ENCODE measurements around the gene HNRNPDL. TPM values are rescaled to one million over a fixed set of nuclear protein-coding genes. Genes with fewer than 3 reads are reported as not detected.

Gene HNRNPDL
- total and polyA plus RNA-seq, 2 of the 13 experiments (the other 11 are each of a cell fraction or from before 2014, with no cell fraction given): 167 to 414 TPM

DNA sequence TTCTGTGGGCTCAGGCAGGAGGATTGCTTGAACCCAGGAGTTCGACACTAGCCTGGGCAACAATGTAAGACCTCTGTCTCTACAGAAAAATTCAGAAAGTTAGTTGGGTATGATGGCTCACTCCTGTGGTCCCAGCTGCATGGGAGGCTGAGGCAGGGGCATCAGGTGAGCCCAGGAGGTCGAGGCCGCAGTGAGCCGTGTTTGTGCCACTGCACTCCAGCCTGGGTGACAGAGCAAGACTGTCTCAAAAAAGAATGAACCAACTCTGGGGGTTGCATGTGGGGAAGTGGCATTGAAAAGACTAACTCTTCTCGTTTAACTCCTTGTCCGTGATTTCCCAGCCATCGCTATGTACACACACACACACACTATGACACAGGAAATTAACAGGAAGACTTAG is 27.0 kb upstream of the HNRNPDL start:
- intact Hi-C loops (cut with micrococcal nuclease; ENCODE audit: unreplicated experiment): no loop called here
- DNase-seq (ENCODE audit: low spot score) (no peak), FAIRE-seq (no peak), ATAC-seq (no peak)
- in situ Hi-C loops (cut with HindIII; ENCODE audit: extremely low pct_ligation_motif_present, low pct_unique_long_range_greater_than_20kb): no loop called here
- Histone ChIP-seq H3K4me1 (ENCODE audit: insufficient read depth, low read length) (no peaks in the 10 kb centered on the region), H3K79me2 (ENCODE audit: insufficient read depth, low read length) (no peaks in the 10 kb centered on the region), H2AFZ (ENCODE audit: low read length) (no peak overlapping the region), H3K4me3 (replicated peaks in 1 of 3; ENCODE audit: insufficient read depth in 1 of 3, low read depth in 2 of 3, low read length in 3 of 3) (no peak overlapping the region), H3K9ac (ENCODE audit: insufficient read depth, low read depth, low read length) (no peak overlapping the region), H4K20me1 (ENCODE audit: insufficient read depth, low read length) (no peaks in the 10 kb centered on the region), H3K36me3 (replicated peaks in 1 of 2; ENCODE audit: control insufficient read depth in 1 of 2, insufficient read depth in 2 of 2, low read length in 2 of 2) (peaks cover 11 to 56% of the 10 kb centered on the region in 2 experiments; a peak in 4 of 5 replicates), H3K27ac (ENCODE audit: extremely low read length, insufficient read depth, low read length) (no peak overlapping the region), H3K4me2 (ENCODE audit: low read depth, low read length) (no peak overlapping the region), H3K9me3 (ENCODE audit: low read length) (no peaks in the 10 kb centered on the region), H3K27me3 (ENCODE audit: control insufficient read depth in 1 of 2, insufficient read depth in 2 of 2, low read length in 2 of 2) (no peaks in the 10 kb centered on the region)
- BruUV-seq (replicated peaks): no TSS peak
- no peak for TF ChIP-seq ZNF788 (CRISPR knock-in tag; IDR thresholded peaks at IDR 0.05; ENCODE audit: borderline replicate concordance)
- TF ChIP-seq ZNF12 (CRISPR knock-in tag; IDR thresholded peaks at IDR 0.05): no peak
- WGBS (ENCODE audit: low lambda C conversion rate): 95% methylated on average over 6 of the region's 7 CpGs
- CTCF ChIA-PET (ENCODE audit: low intra/inter-chr PET ratio, low total read pairs): no interaction called here
- POLR2A ChIA-PET: no interaction called here

DNA sequence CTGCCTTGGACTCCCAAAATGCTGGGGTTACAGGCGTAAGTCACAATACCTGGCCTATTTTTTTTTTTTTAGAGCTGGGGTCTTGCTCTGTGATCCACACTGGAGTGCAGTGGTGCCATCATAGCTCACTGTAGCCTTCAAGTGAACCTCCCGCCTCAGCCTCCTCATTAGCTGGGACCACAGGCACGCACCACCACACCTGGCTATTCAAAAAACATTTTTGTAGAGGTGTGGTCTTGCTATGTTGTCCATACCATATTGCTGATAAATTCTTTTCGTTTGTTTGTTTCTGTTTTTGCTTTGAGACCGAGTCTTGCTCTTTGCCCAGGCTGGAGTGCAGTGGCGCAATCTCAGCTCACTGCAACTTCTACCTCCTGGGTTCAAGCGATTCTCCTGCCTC is 21.8 kb upstream of the HNRNPDL start:
- H3K4me2 ChIP-seq (ENCODE audit: low read depth, low read length): no peak overlapping the region
- intact Hi-C loops (cut with micrococcal nuclease; ENCODE audit: unreplicated experiment): no loop called here
- ChIA-PET POLR2A (no interaction called here), CTCF (ENCODE audit: low intra/inter-chr PET ratio, low total read pairs) (no interaction called here)
- H3K27ac ChIP-seq (ENCODE audit: extremely low read length, insufficient read depth, low read length): no peak overlapping the region
- DNase-seq (ENCODE audit: low spot score): no peak
- FAIRE-seq: no peak
- in situ Hi-C loops (cut with HindIII; ENCODE audit: extremely low pct_ligation_motif_present, low pct_unique_long_range_greater_than_20kb): no loop called here
- 97% methylated on average over 7 of the region's 7 CpGs for WGBS (ENCODE audit: low lambda C conversion rate)
- peaks cover 12 to 62% of the 10 kb centered on the region in 2 experiments for H3K36me3 ChIP-seq (replicated peaks in 1 of 2; ENCODE audit: control insufficient read depth in 1 of 2, insufficient read depth in 2 of 2, low read length in 2 of 2)
- no TSS peak for BruUV-seq (replicated peaks)
- H4K20me1 ChIP-seq (ENCODE audit: insufficient read depth, low read length): no peaks in the 10 kb centered on the region
- no peaks in the 10 kb centered on the region for H3K27me3 ChIP-seq (ENCODE audit: control insufficient read depth in 1 of 2, insufficient read depth in 2 of 2, low read length in 2 of 2)
- no peaks in the 10 kb centered on the region for H3K4me1 ChIP-seq (ENCODE audit: insufficient read depth, low read length)
- no peak overlapping the region for H3K9ac ChIP-seq (ENCODE audit: insufficient read depth, low read depth, low read length)
- H3K4me3 ChIP-seq (replicated peaks in 1 of 3; ENCODE audit: insufficient read depth in 1 of 3, low read depth in 2 of 3, low read length in 3 of 3): no peak overlapping the region
- H2AFZ ChIP-seq (ENCODE audit: low read length): no peak overlapping the region
- no peaks in the 10 kb centered on the region for H3K9me3 ChIP-seq (ENCODE audit: low read length)
- no peak for ATAC-seq
- H3K79me2 ChIP-seq (ENCODE audit: insufficient read depth, low read length): peaks cover 5% of the 10 kb centered on the region
- TF ChIP-seq RARA (CRISPR knock-in tag; IDR thresholded peaks at IDR 0.05) (no peak), ZUFSP (CRISPR knock-in tag; IDR thresholded peaks at IDR 0.05; ENCODE audit: borderline replicate concordance) (no peak), PAXIP1 (CRISPR knock-in tag; conservative IDR thresholded peaks at IDR 0.05) (no peak), NR2F1 (CRISPR knock-in tag; IDR thresholded peaks at IDR 0.05) (no peak), ZNF569 (CRISPR knock-in tag; IDR thresholded peaks at IDR 0.05; ENCODE audit: borderline replicate concordance) (no peak), TGIF2 (CRISPR knock-in tag; IDR thresholded peaks at IDR 0.05) (no peak), KLF9 (CRISPR knock-in tag; IDR thresholded peaks at IDR 0.05; ENCODE audit: low read depth) (no peak), CENPBD1 (CRISPR knock-in tag; IDR thresholded peaks at IDR 0.05; ENCODE audit: borderline replicate concordance, low read depth) (no peak)
- TF ChIP-seq, protein P1, sequence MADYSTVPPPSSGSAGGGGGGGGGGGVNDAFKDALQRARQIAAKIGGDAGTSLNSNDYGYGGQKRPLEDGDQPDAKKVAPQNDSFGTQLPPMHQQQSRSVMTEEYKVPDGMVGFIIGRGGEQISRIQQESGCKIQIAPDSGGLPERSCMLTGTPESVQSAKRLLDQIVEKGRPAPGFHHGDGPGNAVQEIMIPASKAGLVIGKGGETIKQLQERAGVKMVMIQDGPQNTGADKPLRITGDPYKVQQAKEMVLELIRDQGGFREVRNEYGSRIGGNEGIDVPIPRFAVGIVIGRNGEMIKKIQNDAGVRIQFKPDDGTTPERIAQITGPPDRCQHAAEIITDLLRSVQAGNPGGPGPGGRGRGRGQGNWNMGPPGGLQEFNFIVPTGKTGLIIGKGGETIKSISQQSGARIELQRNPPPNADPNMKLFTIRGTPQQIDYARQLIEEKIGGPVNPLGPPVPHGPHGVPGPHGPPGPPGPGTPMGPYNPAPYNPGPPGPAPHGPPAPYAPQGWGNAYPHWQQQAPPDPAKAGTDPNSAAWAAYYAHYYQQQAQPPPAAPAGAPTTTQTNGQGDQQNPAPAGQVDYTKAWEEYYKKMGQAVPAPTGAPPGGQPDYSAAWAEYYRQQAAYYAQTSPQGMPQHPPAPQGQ (CRISPR knock-in tag; IDR thresholded peaks at IDR 0.05; ENCODE audit: borderline replicate concordance): no peak
